ENCODE measurements around the gene MYO1E.
"Not testable (repeated sequence)": the region's sequence is repeated elsewhere in the genome, so short reads cannot be mapped to it uniquely, and the experiment has no call there.

MYO1E gene

GRCh38 chr15:59158701-59159034 is 214.0 kb downstream of the MYO1E start:
- DNase-seq = no peak

GRCh38 chr15:59157840-59158700 is 214.6 kb downstream of the MYO1E start:
- DNase-seq = no peak

- DNase-seq = no peak
These were observed 215.3 kb downstream of the MYO1E start for GRCh38 chr15:59157396-59157795.

GRCh38 chr15:59155431-59155830 is 217.2 kb downstream of the MYO1E start:
- no peak for DNase-seq

GRCh38 chr15:59154243-59154642 is 218.4 kb downstream of the MYO1E start:
- no peak for DNase-seq

- no peak for DNase-seq
These were observed 219.2 kb downstream of the MYO1E start for GRCh38 chr15:59153466-59153865.

- DNase-seq = no peak
These were observed 219.8 kb downstream of the MYO1E start for GRCh38 chr15:59152694-59153450.

GRCh38 chr15:59150185-59150584 is 222.5 kb downstream of the MYO1E start:
- DNase-seq = no peak

- no peak for DNase-seq
These were observed 224.4 kb downstream of the MYO1E start for GRCh38 chr15:59148153-59148833.

- DNase-seq = no peak
These were observed 225.0 kb downstream of the MYO1E start for GRCh38 chr15:59147666-59148065.

GRCh38 chr15:59144594-59144993 is 228.1 kb downstream of the MYO1E start:
- not testable (repeated sequence) for DNase-seq

GRCh38 chr15:59143281-59143680 is 229.4 kb downstream of the MYO1E start:
- DNase-seq = no peak

GRCh38 chr15:59140422-59141226 is 232.0 kb downstream of the MYO1E start:
- DNase-seq = no peak

GRCh38 chr15:59138243-59138642 is 234.4 kb downstream of the MYO1E start:
- peak; percentile 21 to 78 (median 24) for DNase-seq

GRCh38 chr15:59137566-59137965 is 235.1 kb downstream of the MYO1E start:
- DNase-seq = no peak

GRCh38 chr15:59133929-59134427 is 238.7 kb downstream of the MYO1E start:
- no peak for DNase-seq

- DNase-seq = no peak
These were observed 240.6 kb downstream of the MYO1E start for GRCh38 chr15:59131969-59132562.

GRCh38 chr15:59131456-59131855 is 241.2 kb downstream of the MYO1E start:
- DNase-seq = no peak

- not testable (repeated sequence) for DNase-seq
These were observed 245.4 kb downstream of the MYO1E start for GRCh38 chr15:59127255-59127654.

- DNase-seq = not testable (repeated sequence)
These were observed 247.0 kb downstream of the MYO1E start for GRCh38 chr15:59125683-59126082.

GRCh38 chr15:59124261-59124660 is 248.4 kb downstream of the MYO1E start:
- no peak for DNase-seq

GRCh38 chr15:59120937-59121336 is 251.7 kb downstream of the MYO1E start:
- DNase-seq = no peak

Data from T-helper 2 cell (primary cell).